K562 (cell line): ENCODE data around the gene AGO3. TPM values are rescaled to one million over a fixed set of nuclear protein-coding genes. Genes with fewer than 3 reads are reported as not detected.

Experiments
- ATAC-seq: fragments of 200-7000 bp; cut with Tn5 transposase; 3 replicates; pipeline ENCODE4 v1.9.1; 2020; ENCODE audit warnings: moderate library complexity
- BruUV-seq: library from RNA; stranded (reverse); fragments of 400-500 nt; replicated peaks from 2 replicates; lab custom pipeline; 2021; lab: Mats Ljungman, UMichigan
- CTCF ChIA-PET: fragments of 300-600 bp; formaldehyde crosslinking; extraction: SDS; loops from one replicate; lab custom pipeline; 2021; ENCODE audit warnings: low intra/inter-chr PET ratio; lab: Yijun Ruan, JAX
- POLR2A ChIA-PET: fragments of 300-600, 350-650 bp; sonication (Branson Sonifier 250); formaldehyde crosslinking; extraction: SDS; loops from one replicate; lab custom pipeline; 2021; ENCODE audit warnings: antibody characterized with exemption, inconsistent platforms; lab: Yijun Ruan, JAX
- DNase-seq, 4 experiments: peaks; one replicate each; pipeline versions ENCODE4 v3.0.0 to v3.0.0-alpha.2; 2011 to 2018; ENCODE audit warnings: low spot score in 3 of 4, mixed read lengths in 3 of 4; ENCODE audit errors: extremely low read depth in 1 of 4
- FAIRE-seq: peaks from 2 replicates; lab custom pipeline; 2011; peaks lifted over from hg19 to GRCh38; lab: Jason Lieb, UNC
- H2AFZ ChIP-seq: 2 replicates; pipeline ENCODE4 v1.6.0; 2011; ENCODE audit warnings: low read depth, low read length, control low read depth, inconsistent platforms
- H3K27ac ChIP-seq: fragments of 200-600 bp; 3 replicates; pipeline ENCODE4 v1.8.0; 2011; ENCODE audit warnings: low read depth, mild to moderate bottlenecking, control low read depth, inconsistent platforms, low read length, moderate library complexity, mixed read lengths; ENCODE audit errors: extremely low read depth
- H3K27me3 ChIP-seq, 2 experiments: fragments of 300-600 bp in 1 of 2; 2 replicates in 1 of 2; 3 replicates in 1 of 2; pipeline versions ENCODE4 v1.6.0 to v1.8.0; 2011; ENCODE audit warnings: inconsistent platforms in 2 of 2, low read length in 2 of 2, mild to moderate bottlenecking in 1 of 2, mixed read lengths in 1 of 2, moderate library complexity in 1 of 2; ENCODE audit not compliant: control insufficient read depth in 2 of 2, insufficient read depth in 2 of 2
- H3K36me3 ChIP-seq: fragments of 300-600 bp; 3 replicates; pipeline ENCODE4 v1.8.0; 2011; ENCODE audit warnings: mild to moderate bottlenecking, low read length, inconsistent platforms; ENCODE audit not compliant: control insufficient read depth, insufficient read depth
- H3K4me1 ChIP-seq, 2 experiments: fragments of 200-600 bp in 1 of 2; replicated peaks in 1 of 2; 2 replicates in 1 of 2; 3 replicates in 1 of 2; pipeline versions ENCODE4 v1.5.1 to v1.8.0; 2011; ENCODE audit warnings: inconsistent platforms in 2 of 2, low read length in 2 of 2, mild to moderate bottlenecking in 1 of 2, mixed read lengths in 1 of 2, moderate library complexity in 1 of 2; ENCODE audit not compliant: control insufficient read depth in 2 of 2, insufficient read depth in 2 of 2
- H3K4me2 ChIP-seq: 2 replicates; pipeline ENCODE4 v1.6.1; 2011; ENCODE audit warnings: low read length, control low read depth, inconsistent platforms, mixed read lengths; ENCODE audit not compliant: insufficient read depth
- H3K4me3 ChIP-seq: fragments of 200-600 bp; sonication (generic), shearing (Covaris generic); 2 replicates; pipeline ENCODE4 v1.5.1; 2016; ENCODE audit warnings: control low read depth, inconsistent platforms
- H3K79me2 ChIP-seq: fragments of 200-600 bp; 3 replicates; pipeline ENCODE4 v1.8.0; 2011; ENCODE audit warnings: low read length, inconsistent platforms; ENCODE audit not compliant: control insufficient read depth, insufficient read depth
- H3K9ac ChIP-seq, 2 experiments: 2 replicates each; pipeline versions ENCODE4 v1.6.0 to v1.6.1; 2011; ENCODE audit warnings: low read depth in 2 of 2, low read length in 2 of 2, control low read depth in 1 of 2, inconsistent platforms in 1 of 2, mild to moderate bottlenecking in 1 of 2, mixed read lengths in 1 of 2; ENCODE audit not compliant: insufficient read depth in 1 of 2
- H3K9me1 ChIP-seq: one replicate; pipeline ENCODE4 v1.6.0; 2011; ENCODE audit warnings: inconsistent platforms, mild to moderate bottlenecking, low read length, moderate library complexity; ENCODE audit not compliant: control insufficient read depth, insufficient read depth
- H3K9me3 ChIP-seq: replicated peaks from 2 replicates; pipeline ENCODE4 v1.5.1; 2011; ENCODE audit warnings: low read depth, low read length, inconsistent platforms; ENCODE audit not compliant: control insufficient read depth, insufficient read depth
- H4K20me1 ChIP-seq: replicated peaks from 2 replicates; pipeline ENCODE4 v1.6.1; 2011; ENCODE audit warnings: low read length, inconsistent platforms, mixed read lengths; ENCODE audit not compliant: control insufficient read depth, insufficient read depth
- ADNP ChIP-seq: fragments of 200-800 bp; sonication (Bioruptor generic); IDR thresholded peaks from 2 replicates; pipeline ENCODE4 v1.6.1; 2016; ENCODE audit warnings: missing genetic modification characterization, missing compliant biosample characterization
- ATF1 ChIP-seq, 2 experiments: fragments of 450-650 bp in 1 of 2; IDR thresholded peaks; 2 replicates each; pipeline ENCODE4 v1.6.1; 2016; ENCODE audit warnings: missing compliant biosample characterization in 1 of 2, missing genetic modification characterization in 1 of 2
- ETS2 ChIP-seq: IDR thresholded peaks from 2 replicates; pipeline ENCODE4 v1.6.1; 2016; ENCODE audit warnings: borderline replicate concordance, missing genetic modification characterization, mild to moderate bottlenecking, moderate library complexity, missing compliant biosample characterization; ENCODE audit not compliant: poor library complexity, severe bottlenecking
- HIVEP1 ChIP-seq: fragments of 250-450 bp; sonication (Bioruptor Pico); IDR thresholded peaks from 2 replicates; pipeline ENCODE4 v1.4.0; 2020; ENCODE audit warnings: mild to moderate bottlenecking
- HNRNPUL1 ChIP-seq: fragments of 200-400 bp; formaldehyde crosslinking; IDR thresholded peaks from 2 replicates; pipeline ENCODE4 v1.6.1; 2017; ENCODE audit warnings: low read length
- KDM1A ChIP-seq, 2 experiments: fragments of 450-650 bp; IDR thresholded peaks; 2 replicates each; pipeline ENCODE4 v1.6.1; 2016; ENCODE audit warnings: mild to moderate bottlenecking in 2 of 2
- KLF6 ChIP-seq: fragments of 250-450 bp; sonication (Bioruptor Pico); IDR thresholded peaks from 2 replicates; pipeline ENCODE4 v1.4.0; 2020; ENCODE audit warnings: mild to moderate bottlenecking, moderate library complexity, borderline replicate concordance
- MCM7 ChIP-seq, 2 experiments: fragments of 450-650 bp; IDR thresholded peaks; 2 replicates each; pipeline ENCODE4 v1.6.1; 2016 to 2018
- NCOR1 ChIP-seq: fragments of 450-650 bp; IDR thresholded peaks from 2 replicates; pipeline ENCODE4 v1.6.1; 2016; ENCODE audit warnings: mild to moderate bottlenecking, moderate library complexity
- SMAD1 ChIP-seq: fragments of 150-350 bp; IDR thresholded peaks from 2 replicates; pipeline ENCODE4 v1.6.1; 2014; ENCODE audit warnings: low read length, low read depth; ENCODE audit not compliant: partially characterized antibody
- SRSF3 ChIP-seq: fragments of 200-400 bp; formaldehyde crosslinking; IDR thresholded peaks from 2 replicates; pipeline ENCODE4 v1.6.1; 2016; ENCODE audit warnings: mild to moderate bottlenecking, low read length, moderate library complexity; ENCODE audit not compliant: insufficient read depth
- ZNF75A ChIP-seq: fragments of 450-650 bp; formaldehyde crosslinking; IDR thresholded peaks from 2 replicates; pipeline ENCODE4 v1.4.0; 2020; ENCODE audit warnings: mild to moderate bottlenecking
- WGBS: fragments of 100-300 bp; shearing (Covaris generic); methylation state at CpG from one replicate; pipeline ENCODE4 v1.1.6; 2016; ENCODE audit warnings: low coverage, mixed read lengths; ENCODE audit not compliant: insufficient coverage; ENCODE audit errors: missing lambda C conversion rate; 5-methylcytosine and 5-hydroxymethylcytosine counted together
- in situ Hi-C: fragments of 300-500 bp; cut with MboI; formaldehyde crosslinking; loops from 4 replicates; pipeline ENCODE4 v1.15.0; 2018; ENCODE audit warnings: inconsistent platforms, mixed read lengths
- intact Hi-C: fragments of 100-400 bp; cut with micrococcal nuclease; formaldehyde crosslinking; loops from 2 replicates; pipeline ENCODE4 v1.14.2; 2022
- polyA plus RNA-seq, 8 experiments: library from polyadenylated mRNA; depleted of rRNA in 4 of 8; stranded (reverse) in 5 of 8; unstranded in 3 of 8; fragments of >200 nt; fragmentation: Nextera tagmentation in 2 of 8; fragmentation: Illumina TruSeq in 1 of 8; extraction: Ambion mirVana in 2 of 8; extraction: Trizol in 1 of 8; gene quantifications; 2 replicates each; pipeline versions ENCODE4 v1.2.1 to v1.2.3, GENCODE V29; 2011 to 2014; ENCODE audit warnings: inconsistent platforms in 1 of 8, missing spikeins in 1 of 8
- total RNA-seq, 7 experiments: library from RNA; depleted of rRNA in 6 of 7; stranded (reverse); fragments of >200 nt in 6 of 7; fragmentation: Illumina TruSeq in 2 of 7; extraction: Trizol in 2 of 7; gene quantifications; 2 replicates each; pipeline versions ENCODE4 v1.2.1 to v1.2.3, GENCODE V29; 2011 to 2021; ENCODE audit warnings: low replicate concordance in 1 of 7
- TF ChIP-seq, protein P1 (sequence below): IDR thresholded peaks from 3 replicates; pipeline ENCODE4 v1.6.1; 2011; ENCODE audit warnings: borderline replicate concordance, mild to moderate bottlenecking; ENCODE audit not compliant: insufficient read length, insufficient read depth

The AGO3 gene
- total and polyA plus RNA-seq, 9 of the 15 experiments (the other 6 are each of a cell fraction or from before 2014, with no cell fraction given): 4.5 to 41.5 (median 22.7) TPM

DNA sequence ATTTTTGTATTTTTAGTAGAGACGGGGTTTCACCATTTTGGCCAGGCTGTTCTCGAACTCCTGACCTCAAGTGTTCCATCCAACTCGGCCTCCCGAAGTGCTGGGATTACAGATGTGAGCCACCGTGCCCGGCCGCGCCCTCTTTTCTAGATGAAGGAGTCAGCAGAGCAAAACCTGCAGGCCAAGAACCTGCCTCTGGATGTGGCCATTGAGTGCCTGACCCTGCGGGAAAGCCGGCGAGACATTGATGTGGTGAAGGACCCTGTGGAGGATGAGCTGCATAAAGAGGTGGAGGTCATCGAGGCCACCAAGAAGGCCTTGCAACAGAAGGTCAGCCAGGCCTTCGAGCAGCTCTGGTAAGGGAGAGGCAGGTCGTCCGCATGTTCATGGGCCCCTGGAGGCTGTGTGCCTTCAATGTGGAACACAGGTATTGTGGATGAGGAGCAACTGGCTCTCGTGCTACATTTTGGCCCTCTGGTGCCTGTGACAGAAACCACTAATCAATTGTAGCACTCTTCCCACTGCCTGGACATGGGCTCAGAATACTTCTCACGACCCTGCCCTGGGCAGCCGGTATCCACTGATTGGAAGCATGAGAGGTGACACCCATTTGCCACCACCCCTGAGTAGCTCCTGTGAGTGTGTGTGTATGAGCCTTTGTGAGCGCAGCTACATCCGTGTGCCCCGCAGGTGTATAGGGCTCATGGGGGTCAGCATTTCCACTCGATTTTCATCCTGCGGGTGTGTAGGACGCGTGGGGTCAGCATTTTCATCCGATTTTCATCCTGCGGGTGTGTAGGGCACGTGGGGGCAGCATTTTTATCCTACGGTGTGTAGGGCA is 155.0 kb downstream of the AGO3 start:
- WGBS: 74% methylated on average over 29 of the region's 29 CpGs
- H3K9ac ChIP-seq: 0 out of 4 replicates have a peak overlapping the region, but pooled peaks of 1 of the 2 experiments have one; percentile 2
- DNase-seq (peak in 1 of 4 experiments; percentile 14), ATAC-seq (no peak), FAIRE-seq (no peak)
- H3K27me3 ChIP-seq: no peaks in the 10 kb centered on the region
- H3K9me1 ChIP-seq: peaks cover 6% of the 10 kb centered on the region
- H3K36me3 ChIP-seq: peaks cover 9% of the 10 kb centered on the region; the same call in 1 of the 3 replicates
- no peak overlapping the region for H3K4me3 ChIP-seq
- ChIA-PET POLR2A (interaction anchor here (1.1 to 1.5 kb wide), 2 partner anchors 9 to 31 kb away, joined by 3 to 4 read pairs; no protein-coding TSS in a partner anchor), CTCF (no interaction called here)
- in situ Hi-C loops (no loop called here), intact Hi-C loops (loop anchor here (5.0 kb wide), 2 partner anchors 154 to 229 kb away; partner anchors contain the start of gene AGO3)
- no peaks in the 10 kb centered on the region for H4K20me1 ChIP-seq
- H3K27ac ChIP-seq: no peak overlapping the region
- BruUV-seq: no TSS peak
- peaks cover 18% of the 10 kb centered on the region for H3K79me2 ChIP-seq
- peaks cover 18 to 44% of the 10 kb centered on the region in 2 experiments; a peak in 4 of 5 replicates for H3K4me1 ChIP-seq
- no peak overlapping the region for H3K4me2 ChIP-seq
- no peaks in the 10 kb centered on the region for H3K9me3 ChIP-seq
- H2AFZ ChIP-seq: peak overlapping the region; percentile 99
- no peak for TF ChIP-seq ETS2 (tag)
- no peak for TF ChIP-seq HIVEP1 (CRISPR knock-in tag)
- no peak for TF ChIP-seq SRSF3
- no peak for TF ChIP-seq SMAD1
- TF ChIP-seq KLF6 (CRISPR knock-in tag): no peak
- TF ChIP-seq KDM1A (IDR thresholded peaks at IDR 0.05): no peak
- no peak for TF ChIP-seq MCM7 (IDR thresholded peaks at IDR 0.05)
- TF ChIP-seq ADNP (tag): no peak
- TF ChIP-seq NCOR1: no peak
- TF ChIP-seq, protein P1, sequence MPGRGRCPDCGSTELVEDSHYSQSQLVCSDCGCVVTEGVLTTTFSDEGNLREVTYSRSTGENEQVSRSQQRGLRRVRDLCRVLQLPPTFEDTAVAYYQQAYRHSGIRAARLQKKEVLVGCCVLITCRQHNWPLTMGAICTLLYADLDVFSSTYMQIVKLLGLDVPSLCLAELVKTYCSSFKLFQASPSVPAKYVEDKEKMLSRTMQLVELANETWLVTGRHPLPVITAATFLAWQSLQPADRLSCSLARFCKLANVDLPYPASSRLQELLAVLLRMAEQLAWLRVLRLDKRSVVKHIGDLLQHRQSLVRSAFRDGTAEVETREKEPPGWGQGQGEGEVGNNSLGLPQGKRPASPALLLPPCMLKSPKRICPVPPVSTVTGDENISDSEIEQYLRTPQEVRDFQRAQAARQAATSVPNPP: no peak
- TF ChIP-seq ATF1 (CRISPR knock-in tag; IDR thresholded peaks at IDR 0.05): no peak
- no peak for TF ChIP-seq ATF1 (tag; IDR thresholded peaks at IDR 0.05)
- TF ChIP-seq HNRNPUL1: no peak
- TF ChIP-seq ZNF75A (CRISPR knock-in tag): no peak
